ENCODE measurements around the gene AIFM3. TPM values are rescaled to one million over a fixed set of nuclear protein-coding genes. Genes with fewer than 3 reads are reported as not detected.

AIFM3 gene
- total RNA-seq, 1 experiment from 2014 or later = 0.56 TPM

GRCh38 chr22:20991252-20992055, 24.4 kb downstream of the AIFM3 start:
- Histone ChIP-seq H3K36me3 (no peaks in the 10 kb centered on the region), H3K27me3 (no peaks in the 10 kb centered on the region), H3K9me3 (no peaks in the 10 kb centered on the region), H3K4me3 (no peak overlapping the region)
- no peak for DNase-seq

- H3K27me3 ChIP-seq = no peaks in the 10 kb centered on the region
- no peak for DNase-seq
- no peaks in the 10 kb centered on the region for H3K36me3 ChIP-seq
- no peak overlapping the region for H3K4me3 ChIP-seq
- no peaks in the 10 kb centered on the region for H3K9me3 ChIP-seq
Observed at GRCh38 chr22:20992056-20992442, 25.0 kb downstream of the AIFM3 start.

GRCh38 chr22:20992456-20993303, 25.6 kb downstream of the AIFM3 start:
- Histone ChIP-seq H3K4me3 (no peak overlapping the region), H3K36me3 (peaks cover 1% of the 10 kb centered on the region; the same call in 1 of the 2 replicates), H3K27me3 (no peaks in the 10 kb centered on the region), H3K9me3 (no peaks in the 10 kb centered on the region)
- no peak for DNase-seq

GRCh38 chr22:20993304-20994127, 26.5 kb downstream of the AIFM3 start:
- Histone ChIP-seq H3K4me3 (no peak overlapping the region), H3K36me3 (peaks cover 5% of the 10 kb centered on the region; the same call in 1 of the 2 replicates), H3K9me3 (no peaks in the 10 kb centered on the region), H3K27me3 (no peaks in the 10 kb centered on the region)
- DNase-seq = no peak

GRCh38 chr22:20994128-20994901, 27.3 kb downstream of the AIFM3 start:
- no peaks in the 10 kb centered on the region for H3K27me3 ChIP-seq
- DNase-seq = no peak
- H3K36me3 ChIP-seq = peaks cover 13% of the 10 kb centered on the region
- H3K4me3 ChIP-seq = no peak overlapping the region
- no peaks in the 10 kb centered on the region for H3K9me3 ChIP-seq

- Histone ChIP-seq H3K36me3 (peaks cover 19% of the 10 kb centered on the region), H3K9me3 (no peaks in the 10 kb centered on the region)
Observed at GRCh38 chr22:20994902-20995241, 27.8 kb downstream of the AIFM3 start.

GRCh38 chr22:20995329-20996030, 28.4 kb downstream of the AIFM3 start:
- Histone ChIP-seq H3K4me3 (no peak overlapping the region), H3K36me3 (peaks cover 25% of the 10 kb centered on the region), H3K9me3 (no peaks in the 10 kb centered on the region), H3K27me3 (no peaks in the 10 kb centered on the region)
- no peak for DNase-seq

More at GRCh38 chr22:20994902-20995241, 27.8 kb downstream of the AIFM3 start:
- no peak for DNase-seq
- no peaks in the 10 kb centered on the region for H3K27me3 ChIP-seq
- H3K4me3 ChIP-seq = no peak overlapping the region

GRCh38 chr22:20996031-20996410, 29.0 kb downstream of the AIFM3 start:
- H3K27me3 ChIP-seq = no peaks in the 10 kb centered on the region
- H3K9me3 ChIP-seq = no peaks in the 10 kb centered on the region
- H3K36me3 ChIP-seq = peaks cover 29% of the 10 kb centered on the region
- no peak overlapping the region for H3K4me3 ChIP-seq
- no peak for DNase-seq

- Histone ChIP-seq H3K4me3 (no peak overlapping the region), H3K27me3 (no peaks in the 10 kb centered on the region), H3K9me3 (no peaks in the 10 kb centered on the region), H3K36me3 (peaks cover 31% of the 10 kb centered on the region)
- DNase-seq = no peak
Observed at GRCh38 chr22:20996598-20997535, 29.8 kb downstream of the AIFM3 start.

- no peak overlapping the region for H3K4me3 ChIP-seq
- H3K36me3 ChIP-seq = peaks cover 31% of the 10 kb centered on the region
- no peaks in the 10 kb centered on the region for H3K9me3 ChIP-seq
- no peaks in the 10 kb centered on the region for H3K27me3 ChIP-seq
- DNase-seq = no peak
Observed at GRCh38 chr22:20997536-20998257, 30.6 kb downstream of the AIFM3 start.

GRCh38 chr22:20998411-20999336, 31.6 kb downstream of the AIFM3 start:
- Histone ChIP-seq H3K9me3 (no peaks in the 10 kb centered on the region), H3K36me3 (peaks cover 31% of the 10 kb centered on the region), H3K4me3 (no peak overlapping the region), H3K27me3 (no peaks in the 10 kb centered on the region)
- DNase-seq = no peak

GRCh38 chr22:20999350-21000206, 32.5 kb downstream of the AIFM3 start:
- peaks cover 31% of the 10 kb centered on the region for H3K36me3 ChIP-seq
- no peak overlapping the region for H3K4me3 ChIP-seq
- H3K27me3 ChIP-seq = no peaks in the 10 kb centered on the region
- no peaks in the 10 kb centered on the region for H3K9me3 ChIP-seq
- DNase-seq = no peak
